CD1c-positive myeloid dendritic cell (primary cell): ENCODE measurements around the gene SDR42E1.
"Not testable (repeated sequence)": the region's sequence is repeated elsewhere in the genome, so short reads cannot be mapped to it uniquely, and the experiment has no call there.

Source experiments
- DNase-seq: peaks from one replicate; pipeline ENCODE4 v3.0.0-alpha.2; 2016; ENCODE audit errors: extremely low spot score

The SDR42E1 gene

GRCh38 chr16:82005027-82005830, 6.0 kb downstream of the SDR42E1 start:
- DNase-seq = no peak

- DNase-seq = no peak
Observed at GRCh38 chr16:82004601-82005000, 6.7 kb downstream of the SDR42E1 start.

GRCh38 chr16:82002831-82003230, 8.4 kb downstream of the SDR42E1 start:
- DNase-seq = no peak

GRCh38 chr16:81997738-81998137, 13.5 kb downstream of the SDR42E1 start:
- DNase-seq = no peak

GRCh38 chr16:81996664-81997509, 14.4 kb downstream of the SDR42E1 start:
- no peak for DNase-seq

- no peak for DNase-seq
Observed at GRCh38 chr16:81995651-81996050, 15.6 kb downstream of the SDR42E1 start.

GRCh38 chr16:81994485-81994884, 16.8 kb downstream of the SDR42E1 start:
- DNase-seq = no peak

GRCh38 chr16:81992859-81993258, 18.4 kb downstream of the SDR42E1 start:
- no peak for DNase-seq

- DNase-seq = no peak
Observed at GRCh38 chr16:81987706-81988105, 23.6 kb downstream of the SDR42E1 start.

GRCh38 chr16:81987121-81987520, 24.1 kb downstream of the SDR42E1 start:
- DNase-seq = no peak

- not testable (repeated sequence) for DNase-seq
Observed at GRCh38 chr16:81977335-81977942, 33.8 kb downstream of the SDR42E1 start.

- DNase-seq = no peak
Observed at GRCh38 chr16:81975637-81976036, 35.6 kb downstream of the SDR42E1 start.

- no peak for DNase-seq
Observed at GRCh38 chr16:81973737-81974136, 37.5 kb downstream of the SDR42E1 start.

GRCh38 chr16:81971853-81972252, 39.4 kb downstream of the SDR42E1 start:
- no peak for DNase-seq

GRCh38 chr16:81967358-81967757, 43.9 kb downstream of the SDR42E1 start:
- DNase-seq = peak; percentile 35

GRCh38 chr16:81964808-81965207, 46.5 kb downstream of the SDR42E1 start:
- DNase-seq = no peak

- DNase-seq = peak; percentile 71
Observed at GRCh38 chr16:81956213-81956948, 54.9 kb downstream of the SDR42E1 start.

- no peak for DNase-seq
Observed at GRCh38 chr16:81951564-81951963, 59.7 kb downstream of the SDR42E1 start.

- no peak for DNase-seq
Observed at GRCh38 chr16:81946206-81946605, 65.1 kb downstream of the SDR42E1 start.

- DNase-seq = no peak
Observed at GRCh38 chr16:81945665-81946064, 65.6 kb downstream of the SDR42E1 start.

GRCh38 chr16:81942007-81942601, 69.2 kb downstream of the SDR42E1 start:
- no peak for DNase-seq
